B cell (primary cell): ENCODE measurements around the gene TMEM263. TPM values are rescaled to one million over a fixed set of nuclear protein-coding genes. Genes with fewer than 3 reads are reported as not detected.
A peak's percentile ranks its signal among the peaks of the same experiment; 100 is the strongest.

ENCODE experiments used
- ATAC-seq: fragments of 200-7000 bp; cut with Tn5 transposase; one replicate; pipeline ENCODE4 v1.10.0; 2021; ENCODE audit warnings: low read depth, mild to moderate bottlenecking, moderate number of reproducible peaks, moderate library complexity
- CTCF ChIA-PET: fragments of 350-600 bp; sonication (Branson Sonifier 250); formaldehyde crosslinking; loops from one replicate; lab custom pipeline; 2021; ENCODE audit warnings: antibody characterized with exemption, inconsistent platforms; lab: Charles Lee
- POLR2A ChIA-PET: fragments of 350-600 bp; sonication (Branson Sonifier 250); formaldehyde crosslinking; loops from one replicate; lab custom pipeline; 2021; ENCODE audit warnings: antibody characterized with exemption; lab: Charles Lee
- DNase-seq: peaks from one replicate; pipeline ENCODE4 v3.0.0; 2013
- H2AFZ ChIP-seq: 2 replicates; pipeline ENCODE4 v1.6.1; 2012; ENCODE audit warnings: mild to moderate bottlenecking, low read depth, low read length; ENCODE audit not compliant: insufficient read depth, poor library complexity, severe bottlenecking
- H3K27ac ChIP-seq, 2 donors: 1 replicate in 1 of 2; 2 replicates in 1 of 2; pipeline ENCODE4 v1.5.1; 2012 to 2013; ENCODE audit warnings: low read length in 2 of 2, mild to moderate bottlenecking in 2 of 2, moderate library complexity in 1 of 2
- H3K27me3 ChIP-seq, 4 experiments: fragments of 200-600 bp in 1 of 4; sonication (generic) in 1 of 4; replicated peaks in 1 of 4; 1 replicate in 2 of 4; 2 replicates in 2 of 4; pipeline versions ENCODE4 v1.6.1 to v1.7.0; 2013 to 2016; ENCODE audit warnings: low read length in 3 of 4, mild to moderate bottlenecking in 2 of 4, mixed read lengths in 1 of 4, moderate library complexity in 1 of 4; ENCODE audit not compliant: insufficient read depth in 4 of 4, control insufficient read depth in 3 of 4; ENCODE audit errors: control extremely low read depth in 1 of 4
- H3K36me3 ChIP-seq, 2 experiments: replicated peaks in 1 of 2; 1 replicate in 1 of 2; 2 replicates in 1 of 2; pipeline versions ENCODE4 v1.6.1 to v1.7.1; 2013; ENCODE audit warnings: low read length in 1 of 2; ENCODE audit not compliant: insufficient read depth in 2 of 2, control insufficient read depth in 1 of 2; ENCODE audit errors: control extremely low read depth in 1 of 2, extremely low read depth in 1 of 2
- H3K4me1 ChIP-seq, 2 donors: fragments of 200-600 bp in 1 of 2; sonication (generic) in 1 of 2; 1 replicate in 1 of 2; 2 replicates in 1 of 2; pipeline versions ENCODE4 v1.5.1 to v1.6.1; 2013 to 2017; ENCODE audit warnings: low read length in 2 of 2; ENCODE audit not compliant: control insufficient read depth in 2 of 2, insufficient read depth in 2 of 2
- H3K4me2 ChIP-seq: replicated peaks from 2 replicates; pipeline ENCODE3; 2012; ENCODE audit warnings: mild to moderate bottlenecking, low read depth, low read length; ENCODE audit not compliant: poor library complexity, severe bottlenecking
- H3K4me3 ChIP-seq, 5 experiments: fragments of 200-600 bp in 1 of 5; sonication (generic) in 1 of 5; 1 replicate in 3 of 5; 2 replicates in 2 of 5; pipeline versions ENCODE4 v1.5.1 to v1.7.0; 2011 to 2016; ENCODE audit warnings: low read length in 4 of 5, mild to moderate bottlenecking in 4 of 5, low read depth in 2 of 5, control low read depth in 1 of 5, moderate library complexity in 1 of 5; ENCODE audit not compliant: insufficient read depth in 1 of 5; ENCODE audit errors: control extremely low read depth in 1 of 5, extremely low read depth in 1 of 5
- H3K79me2 ChIP-seq: fragments of 200-600 bp; sonication (generic); one replicate; pipeline ENCODE4 v1.6.0; 2016; ENCODE audit warnings: low read length; ENCODE audit not compliant: control insufficient read depth, insufficient read depth
- H3K9ac ChIP-seq: fragments of 200-600 bp; sonication (generic); 2 replicates; pipeline ENCODE4 v1.6.1; 2017; ENCODE audit warnings: mild to moderate bottlenecking, low read length, moderate library complexity
- H3K9me3 ChIP-seq, 3 donors: one replicate each; pipeline versions ENCODE4 v1.6.1 to v1.7.1; 2013; ENCODE audit warnings: low read length in 2 of 3; ENCODE audit not compliant: control insufficient read depth in 2 of 3, insufficient read depth in 1 of 3; ENCODE audit errors: control extremely low read depth in 1 of 3
- H4K20me1 ChIP-seq: 2 replicates; pipeline ENCODE4 v1.6.0; 2012; ENCODE audit warnings: mild to moderate bottlenecking, low read length; ENCODE audit not compliant: insufficient read depth, control insufficient read depth, poor library complexity, severe bottlenecking
- H3K27ac Mint-ChIP-seq: one replicate; pipeline ENCODE4 v1.8.0; 2021; ENCODE audit warnings: mixed read lengths
- H3K27me3 Mint-ChIP-seq: one replicate; pipeline ENCODE4 v1.8.0; 2021; ENCODE audit warnings: mixed read lengths
- H3K4me1 Mint-ChIP-seq: one replicate; pipeline ENCODE4 v1.8.0; 2021; ENCODE audit warnings: mixed read lengths
- H3K4me3 Mint-ChIP-seq: one replicate; pipeline ENCODE4 v1.8.0; 2021; ENCODE audit warnings: mixed read lengths
- H3K9me3 Mint-ChIP-seq: one replicate; pipeline ENCODE4 v1.8.0; 2022; ENCODE audit warnings: mixed read lengths; ENCODE audit not compliant: insufficient read depth
- EZH2 ChIP-seq: IDR thresholded peaks from 2 replicates; pipeline ENCODE4 v1.6.1; 2012; ENCODE audit warnings: borderline replicate concordance, low read depth, mild to moderate bottlenecking, moderate library complexity, low read length; ENCODE audit not compliant: insufficient read depth, poor library complexity, severe bottlenecking
- WGBS: methylation state at CpG from one replicate; pipeline ENCODE4 v1.1.5; 2013; ENCODE audit warnings: missing lambda C conversion rate; ENCODE audit not compliant: insufficient coverage; 5-methylcytosine and 5-hydroxymethylcytosine counted together
- intact Hi-C: fragments of 100-400 bp; cut with micrococcal nuclease; formaldehyde crosslinking; loops from one replicate; pipeline ENCODE4 v1.10.0; 2022
- polyA plus RNA-seq: library from polyadenylated mRNA; depleted of rRNA; stranded (reverse); fragments of >200 nt; gene quantifications from 2 replicates; pipeline ENCODE4 v1.2.3, GENCODE V29; 2012
- total RNA-seq, 2 donors: library from RNA; stranded (reverse); fragments of 120-200 nt in 1 of 2; gene quantifications; 1 replicate in 1 of 2; 2 replicates in 1 of 2; pipeline versions ENCODE4 v1.2.3 to v1.2.4, GENCODE V29; 2013 to 2022
- TF ChIP-seq, protein P1 (sequence below): fragments of 200-600 bp; IDR thresholded peaks from one replicate; pipeline ENCODE4 v1.8.0; 2022; ENCODE audit warnings: antibody characterized with exemption, mild to moderate bottlenecking

Gene TMEM263
- total and polyA plus RNA-seq, 2 donors (not counting 1 experiment from before 2014, with no cell fraction given), result 4.8 to 23.5 TPM

- POLR2A ChIA-PET, result no interaction called here
- 92% methylated on average over 2 of the region's 12 CpGs for WGBS
- peak; percentile 10 for DNase-seq
- ATAC-seq, result no peak
- Histone ChIP-seq H3K4me2 (no peak overlapping the region), H3K9ac (no peak overlapping the region), H2AFZ (no peak overlapping the region), H3K27ac (no peak overlapping the region), H3K27me3 (no peaks in the 10 kb centered on the region), H3K4me1 (peaks cover 9 to 12% of the 10 kb centered on the region in 2 donors), H3K9me3 (peaks cover 0 to 12% (median 0%) of the 10 kb centered on the region in 3 donors), H3K4me3 (no peak overlapping the region), H4K20me1 (peaks cover 3% of the 10 kb centered on the region), H3K79me2 (peaks cover 4% of the 10 kb centered on the region), H3K36me3 (no peaks in the 10 kb centered on the region)
- H3K4me3 Mint-ChIP-seq, result no peak overlapping the region
- intact Hi-C loops, result no loop called here
- CTCF ChIA-PET, result interaction anchor here (0.6 to 0.7 kb wide), 3 partner anchors 43 to 364 kb away, joined by 3 to 4 read pairs (median 3); no protein-coding TSS in a partner anchor
- no peak overlapping the region for H3K27ac Mint-ChIP-seq
- TF ChIP-seq EZH2, result no peak
- TF ChIP-seq, protein P1, sequence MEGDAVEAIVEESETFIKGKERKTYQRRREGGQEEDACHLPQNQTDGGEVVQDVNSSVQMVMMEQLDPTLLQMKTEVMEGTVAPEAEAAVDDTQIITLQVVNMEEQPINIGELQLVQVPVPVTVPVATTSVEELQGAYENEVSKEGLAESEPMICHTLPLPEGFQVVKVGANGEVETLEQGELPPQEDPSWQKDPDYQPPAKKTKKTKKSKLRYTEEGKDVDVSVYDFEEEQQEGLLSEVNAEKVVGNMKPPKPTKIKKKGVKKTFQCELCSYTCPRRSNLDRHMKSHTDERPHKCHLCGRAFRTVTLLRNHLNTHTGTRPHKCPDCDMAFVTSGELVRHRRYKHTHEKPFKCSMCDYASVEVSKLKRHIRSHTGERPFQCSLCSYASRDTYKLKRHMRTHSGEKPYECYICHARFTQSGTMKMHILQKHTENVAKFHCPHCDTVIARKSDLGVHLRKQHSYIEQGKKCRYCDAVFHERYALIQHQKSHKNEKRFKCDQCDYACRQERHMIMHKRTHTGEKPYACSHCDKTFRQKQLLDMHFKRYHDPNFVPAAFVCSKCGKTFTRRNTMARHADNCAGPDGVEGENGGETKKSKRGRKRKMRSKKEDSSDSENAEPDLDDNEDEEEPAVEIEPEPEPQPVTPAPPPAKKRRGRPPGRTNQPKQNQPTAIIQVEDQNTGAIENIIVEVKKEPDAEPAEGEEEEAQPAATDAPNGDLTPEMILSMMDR, result no peak
- H3K9me3 Mint-ChIP-seq, result peaks cover 10% of the 10 kb centered on the region
- H3K4me1 Mint-ChIP-seq, result peaks cover 18% of the 10 kb centered on the region
- peaks cover 4% of the 10 kb centered on the region for H3K27me3 Mint-ChIP-seq
These were observed 2.1 kb upstream of the TMEM263 start for GRCh38 chr12:106953352-106954250.
